Fibroblast of pulmonary artery (primary cell): ENCODE data around the gene ROMO1.
"Not testable (repeated sequence)": the region's sequence is repeated elsewhere in the genome, so short reads cannot be mapped to it uniquely, and the experiment has no call there.

Experiments
- DNase-seq: peaks from one replicate; pipeline ENCODE4 v3.0.0-alpha.2; 2010; ENCODE audit warnings: low read depth
- H3K4me3 ChIP-seq: replicated peaks from 2 replicates; pipeline ENCODE4 v1.5.1; 2011; ENCODE audit warnings: low read depth, mild to moderate bottlenecking, control low read depth, low read length, moderate library complexity
- CTCF ChIP-seq: IDR thresholded peaks from 2 replicates; pipeline ENCODE4 v1.5.1; 2011; ENCODE audit warnings: mild to moderate bottlenecking, control low read depth, low read length, inconsistent platforms; ENCODE audit errors: missing control alignments

Gene ROMO1

GRCh38 chr20:35710884-35711587 lies 11.8 kb downstream of the ROMO1 start:
- no peak for DNase-seq
- H3K4me3 ChIP-seq, result no peak overlapping the region
- no peak for TF ChIP-seq CTCF

GRCh38 chr20:35711588-35712209 lies 12.5 kb downstream of the ROMO1 start:
- no peak overlapping the region for H3K4me3 ChIP-seq
- TF ChIP-seq CTCF, result no peak
- no peak for DNase-seq

- DNase-seq, H3K4me3 ChIP-seq: not testable (repeated sequence)
These were observed 13.9 kb downstream of the ROMO1 start for GRCh38 chr20:35713120-35713519.

GRCh38 chr20:35714127-35714526 lies 14.9 kb downstream of the ROMO1 start:
- no peak for TF ChIP-seq CTCF
- no peak for DNase-seq
- H3K4me3 ChIP-seq, result no peak overlapping the region

GRCh38 chr20:35715652-35716051 lies 16.4 kb downstream of the ROMO1 start:
- TF ChIP-seq CTCF, result no peak

GRCh38 chr20:35716330-35716729 lies 17.1 kb downstream of the ROMO1 start:
- DNase-seq, result no peak
- no peak for TF ChIP-seq CTCF

More at GRCh38 chr20:35715652-35716051, 16.4 kb downstream of the ROMO1 start:
- no peak overlapping the region for H3K4me3 ChIP-seq
- no peak for DNase-seq

GRCh38 chr20:35718321-35718720 lies 19.1 kb downstream of the ROMO1 start:
- not testable (repeated sequence) for H3K4me3 ChIP-seq, DNase-seq

More at GRCh38 chr20:35716330-35716729, 17.1 kb downstream of the ROMO1 start:
- no peak overlapping the region for H3K4me3 ChIP-seq
